ENCODE results near the gene PSKH1.
"Not testable (repeated sequence)": the region's sequence is repeated elsewhere in the genome, so short reads cannot be mapped to it uniquely, and the experiment has no call there.

The PSKH1 gene

GRCh38 chr16:67964477-67965131, 71.5 kb downstream of the PSKH1 start:
- no peak for DNase-seq

DNA sequence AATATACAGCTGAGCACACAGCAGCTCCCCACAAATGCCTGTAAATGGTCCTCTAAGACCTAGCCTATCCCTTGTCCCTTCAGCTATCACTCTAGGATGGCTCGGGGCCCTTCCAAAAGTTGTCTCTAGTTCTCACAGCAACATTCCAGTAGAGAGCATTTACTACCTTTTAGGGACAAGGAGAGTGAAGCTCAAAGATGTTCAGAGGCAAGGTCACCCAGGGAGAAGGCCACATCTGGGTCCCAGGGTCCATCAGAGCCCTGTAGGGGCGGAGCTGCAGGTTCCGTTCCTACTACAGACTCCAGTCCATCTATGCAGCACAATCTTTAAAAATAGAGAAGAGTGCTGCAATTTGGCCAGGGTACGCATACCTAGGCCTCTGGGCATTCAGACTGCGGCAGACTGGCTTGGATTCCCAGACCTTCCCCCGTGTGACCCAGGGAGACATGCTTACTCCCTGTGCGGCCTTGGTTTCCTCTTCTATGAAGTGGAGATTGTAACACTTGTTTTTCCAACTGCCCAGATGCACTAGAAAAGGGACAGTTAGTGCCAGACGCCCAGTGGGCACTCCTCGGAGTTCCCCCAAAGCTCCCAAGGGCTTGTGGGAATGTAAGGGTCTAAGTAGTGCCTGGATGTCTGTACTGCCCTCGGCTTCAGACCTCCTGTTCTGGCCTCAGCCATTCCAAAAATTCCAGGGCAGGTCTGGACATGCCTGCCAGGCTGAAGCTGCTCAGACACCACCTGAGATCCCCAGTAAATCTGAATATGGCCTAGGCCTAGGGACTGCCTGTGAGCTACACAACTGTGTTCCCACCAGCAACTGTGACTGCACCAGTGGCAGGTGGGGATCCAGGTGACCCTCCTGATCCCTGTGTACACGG, 72.9 kb downstream of the PSKH1 start:
- no peak for DNase-seq

DNA sequence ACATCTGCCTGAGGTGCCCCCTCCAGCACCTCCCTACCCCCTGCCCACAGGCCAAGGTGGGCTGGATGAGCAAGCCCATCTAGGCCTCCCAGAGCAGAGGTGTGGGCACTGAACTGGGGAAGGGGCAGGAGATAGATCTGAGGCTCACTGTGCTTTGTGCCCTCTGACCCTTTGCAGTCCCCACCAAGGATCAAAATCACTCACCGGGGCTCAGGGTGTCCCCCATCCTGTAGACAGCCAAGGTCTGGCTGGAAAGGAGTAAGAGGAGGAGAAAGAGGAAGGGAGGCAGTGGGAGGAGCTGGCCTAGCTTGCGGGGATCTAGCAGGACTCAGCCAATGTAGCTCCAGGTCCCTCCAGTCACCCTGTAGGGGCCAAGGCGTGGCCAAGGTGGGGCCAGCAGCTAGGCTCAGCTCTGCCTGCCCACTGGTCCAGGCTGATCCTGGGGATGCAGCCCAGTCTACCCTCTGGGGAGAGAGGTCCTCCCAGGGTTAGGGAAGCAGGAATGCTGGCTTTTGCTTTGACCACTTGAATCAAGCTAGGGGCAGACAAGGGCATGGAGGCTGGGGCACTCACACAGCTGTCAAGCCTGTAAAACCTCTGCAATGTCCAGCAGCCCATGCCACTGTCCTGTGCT, 73.6 kb downstream of the PSKH1 start:
- DNase-seq = no peak

DNA sequence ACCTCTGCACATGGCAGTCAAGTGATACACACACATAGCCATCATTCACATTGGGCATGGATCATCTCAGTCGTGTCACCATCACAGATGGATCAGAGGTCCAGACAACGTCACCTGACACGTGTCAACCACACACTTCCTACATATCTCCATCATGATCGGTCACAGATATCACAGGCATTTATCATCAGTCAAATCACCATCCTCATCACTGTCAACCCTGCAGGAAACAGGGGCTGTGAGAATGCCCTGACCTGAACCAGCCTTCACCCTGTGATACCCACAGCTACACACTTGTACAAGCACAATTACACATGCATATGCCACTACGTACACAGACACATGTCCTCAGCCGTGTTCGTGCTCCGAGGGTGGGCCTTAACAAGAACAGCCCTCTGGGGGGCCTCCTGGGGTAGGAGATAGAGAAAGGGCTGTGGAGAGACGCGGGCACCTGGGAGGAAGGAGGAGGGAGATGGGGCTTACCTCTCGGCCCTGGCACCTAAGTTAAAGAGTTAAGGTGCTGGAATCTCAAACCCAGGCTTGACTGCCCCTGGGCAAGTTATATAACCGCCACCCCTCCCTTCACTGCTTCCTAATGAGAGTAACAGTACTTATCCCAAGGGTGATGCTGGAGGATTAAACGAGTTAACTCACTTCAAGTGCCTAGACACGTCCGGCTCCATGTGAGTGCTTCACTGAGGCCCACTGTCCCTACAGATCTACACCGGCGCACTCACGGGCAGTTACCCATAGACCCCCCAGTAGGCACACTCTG, 74.3 kb downstream of the PSKH1 start:
- no peak for DNase-seq

GRCh38 chr16:67967958-67968399, 74.9 kb downstream of the PSKH1 start:
- DNase-seq = no peak

GRCh38 chr16:67968400-67969253, 75.6 kb downstream of the PSKH1 start, which contains the start of gene SLC12A4:
TSS of gene SLC12A4 (minus strand) at chr16:67968637. CDS start at chr16:67968553, 84 bp downstream.
- no peak for DNase-seq

DNA sequence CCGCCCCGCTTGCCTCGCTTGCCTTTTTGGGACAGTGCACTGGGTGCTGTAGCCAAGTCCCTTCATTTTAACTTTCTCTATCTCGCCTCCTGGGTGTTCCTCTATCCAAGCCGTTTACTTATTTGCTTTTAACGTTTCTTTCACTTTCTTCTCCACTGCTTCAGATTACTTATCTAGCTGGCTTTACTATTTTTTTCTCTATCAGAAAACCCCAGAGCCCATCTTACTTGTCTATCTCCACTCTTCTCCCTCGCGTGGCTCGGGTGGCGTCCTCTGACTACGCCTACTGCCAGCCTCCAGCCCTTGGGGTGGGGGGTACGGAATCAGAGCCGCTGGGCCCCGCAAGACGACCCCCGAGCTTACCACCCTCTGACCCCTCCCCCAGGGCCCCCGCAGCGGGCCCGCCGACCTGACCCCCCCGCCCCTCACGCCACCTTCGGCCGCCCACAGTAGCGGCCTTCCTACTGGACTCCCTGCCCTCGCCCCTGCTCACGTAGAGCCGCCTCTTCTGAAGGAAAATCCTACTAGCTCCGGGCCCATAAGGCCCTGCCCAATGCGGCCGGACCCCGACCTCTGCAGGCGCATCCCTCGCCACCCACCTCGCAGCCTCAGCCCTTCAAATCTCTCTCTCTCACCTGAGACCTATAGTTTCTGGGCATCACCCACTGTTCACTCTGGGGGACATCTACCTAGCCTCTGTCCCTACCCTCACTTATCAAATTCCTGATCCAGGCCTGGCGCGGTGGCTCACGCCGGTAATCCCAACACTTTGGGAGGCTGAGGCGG, 76.4 kb downstream of the PSKH1 start:
- DNase-seq = no peak

DNA sequence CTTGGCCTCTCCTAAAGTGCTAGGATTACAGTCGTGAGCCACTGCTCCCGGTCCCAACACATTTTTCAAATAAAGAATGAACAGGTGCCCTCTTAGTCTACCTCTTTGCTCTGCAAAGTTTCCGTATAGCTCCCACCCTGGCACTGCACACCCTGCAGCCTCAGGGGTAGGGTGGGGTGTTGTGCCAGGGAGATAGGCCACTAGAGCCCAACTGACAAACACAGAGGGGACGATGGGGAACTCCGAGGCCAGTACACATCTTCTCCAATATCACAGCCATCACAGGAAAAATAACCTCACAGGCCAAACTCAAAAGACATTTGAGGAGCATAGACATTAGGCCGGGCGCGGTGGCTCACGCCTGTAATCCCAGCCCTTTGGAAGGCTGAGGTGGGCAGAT, 78.1 kb downstream of the PSKH1 start:
- DNase-seq = no peak

- not testable (repeated sequence) for DNase-seq
Observed at GRCh38 chr16:67972285-67972684, 79.2 kb downstream of the PSKH1 start.

- no peak for DNase-seq
Observed at GRCh38 chr16:67975321-67976105, 82.5 kb downstream of the PSKH1 start.

DNA sequence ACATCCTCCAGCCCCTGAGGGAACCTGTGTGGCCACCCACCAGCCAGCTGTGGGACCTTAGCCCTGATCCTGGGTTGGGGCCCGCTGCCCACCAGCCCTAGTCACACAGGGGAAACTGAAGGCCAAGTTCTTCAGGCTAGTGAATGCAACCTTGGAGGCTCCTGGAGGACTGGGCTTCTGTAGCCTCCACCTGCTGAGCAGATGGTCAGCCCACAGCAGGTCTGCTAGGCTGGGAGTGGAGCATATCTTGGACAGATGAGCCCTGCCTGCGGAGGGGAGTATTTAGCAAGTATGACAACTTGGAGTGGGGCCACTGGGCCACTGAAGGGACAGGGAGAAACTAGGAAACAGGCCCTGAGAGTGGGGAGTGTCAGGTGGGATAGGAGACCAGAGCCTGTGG, 83.2 kb downstream of the PSKH1 start:
- no peak for DNase-seq

DNA sequence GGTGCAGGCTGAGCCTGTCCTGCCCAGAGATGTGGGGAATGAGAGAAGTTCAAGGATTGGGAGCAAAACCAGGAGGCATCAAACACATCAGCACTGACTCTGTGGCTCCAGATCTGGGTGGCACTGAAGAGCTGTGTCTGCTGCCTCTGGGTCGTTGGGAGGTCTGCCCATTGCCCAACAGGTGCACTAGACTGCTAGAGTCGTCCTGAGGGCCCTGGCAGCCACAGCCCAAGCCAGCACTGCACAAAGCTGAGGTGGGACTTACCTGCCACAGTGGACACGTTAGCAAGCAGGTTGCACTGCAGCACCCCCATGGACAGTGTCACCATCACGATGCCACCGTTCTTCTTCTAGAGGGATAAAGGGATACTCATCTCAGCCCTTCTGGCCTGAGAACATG, 84.0 kb downstream of the PSKH1 start:
- no peak for DNase-seq

GRCh38 chr16:67977469-67978227, 84.6 kb downstream of the PSKH1 start:
- no peak for DNase-seq

Measured in NCI-H2029 treated with DMSO at 0.1 percent for 48 hours (cell line).